GM12892 (cell line): ENCODE measurements around the gene ADCY7.

ENCODE experiments used
- POLR2A ChIP-seq: IDR thresholded peaks from 2 replicates; pipeline ENCODE4 v1.6.1; 2011; ENCODE audit warnings: low read depth, low read length, control low read depth
- POLR2AphosphoS5 ChIP-seq: IDR thresholded peaks from 2 replicates; pipeline ENCODE4 v1.6.1; 2011; ENCODE audit warnings: low read depth, low read length, control low read depth

- TF ChIP-seq POLR2A (no peak), POLR2AphosphoS5 (no peak)
Observed at GRCh38 chr16:50318796-50319578, 52.6 kb downstream of the ADCY7 start.
